Measurements from ENCODE around the gene LIN7A.

GRCh38 chr12:80791863-80792262 is 145.9 kb downstream of the LIN7A start:
- TF ChIP-seq CTCF (conservative IDR thresholded peaks at IDR 0.05; ENCODE audit: low read length) (no peak), EZH2phosphoT487 (IDR thresholded peaks at IDR 0.05; ENCODE audit: borderline replicate concordance) (no peak)
